ENCODE measurements around the gene LRFN3.

Gene LRFN3

GRCh38 chr19:35943321-35944301, 7.4 kb downstream of the LRFN3 start:
- no peaks in the 10 kb centered on the region for H3K9me3 ChIP-seq
- intact Hi-C loops (cut with DNase I; ENCODE audit: low total_unique reads): no loop called here
- peaks cover 0 to 7% (median under 1%) of the 10 kb centered on the region in 4 donors for H3K4me1 ChIP-seq
- DNase-seq: no peak
- H3K4me3 ChIP-seq: no peak overlapping the region
- H3K27ac ChIP-seq: no peak overlapping the region
- no peak for TF ChIP-seq CTCF (IDR thresholded peaks at IDR 0.05)
- no peaks in the 10 kb centered on the region for H3K27me3 ChIP-seq
- peaks cover 6 to 79% (median 46%) of the 10 kb centered on the region in 3 donors for H3K36me3 ChIP-seq

- intact Hi-C loops (cut with DNase I; ENCODE audit: low total_unique reads): no loop called here
- Histone ChIP-seq H3K9me3 (no peaks in the 10 kb centered on the region), H3K27ac (no peak overlapping the region), H3K4me3 (no peak overlapping the region), H3K36me3 (peaks cover 6 to 70% (median 41%) of the 10 kb centered on the region in 3 donors), H3K27me3 (no peaks in the 10 kb centered on the region), H3K4me1 (no peaks in the 10 kb centered on the region)
- DNase-seq: no peak
- no peak for TF ChIP-seq CTCF (IDR thresholded peaks at IDR 0.05)
Measured at GRCh38 chr19:35944556-35944955, 8.4 kb downstream of the LRFN3 start.

- Histone ChIP-seq H3K36me3 (peaks cover 6 to 63% (median 34%) of the 10 kb centered on the region in 3 donors), H3K27ac (no peak overlapping the region), H3K4me1 (no peaks in the 10 kb centered on the region), H3K4me3 (no peak overlapping the region), H3K27me3 (no peaks in the 10 kb centered on the region), H3K9me3 (no peaks in the 10 kb centered on the region)
- DNase-seq: no peak
- intact Hi-C loops (cut with DNase I; ENCODE audit: low total_unique reads): no loop called here
- no peak for TF ChIP-seq CTCF (IDR thresholded peaks at IDR 0.05)
Measured at GRCh38 chr19:35945121-35945790, 9.1 kb downstream of the LRFN3 start.

- intact Hi-C loops (cut with DNase I; ENCODE audit: low total_unique reads): no loop called here
- H3K27me3 ChIP-seq: no peaks in the 10 kb centered on the region
- no peak overlapping the region for H3K4me3 ChIP-seq
- no peaks in the 10 kb centered on the region for H3K9me3 ChIP-seq
- DNase-seq: no peak
- no peak for TF ChIP-seq CTCF (IDR thresholded peaks at IDR 0.05)
- H3K4me1 ChIP-seq: no peaks in the 10 kb centered on the region
- no peak overlapping the region for H3K27ac ChIP-seq
- peaks cover 6 to 53% (median 25%) of the 10 kb centered on the region in 3 donors for H3K36me3 ChIP-seq
Measured at GRCh38 chr19:35946203-35946602, 10.0 kb downstream of the LRFN3 start.

GRCh38 chr19:35949131-35949530, 13.0 kb downstream of the LRFN3 start:
- no peaks in the 10 kb centered on the region for H3K9me3 ChIP-seq
- TF ChIP-seq CTCF (IDR thresholded peaks at IDR 0.05): no peak
- no peaks in the 10 kb centered on the region for H3K4me1 ChIP-seq
- DNase-seq: no peak
- no peak overlapping the region for H3K27ac ChIP-seq
- H3K27me3 ChIP-seq: no peaks in the 10 kb centered on the region
- intact Hi-C loops (cut with DNase I; ENCODE audit: low total_unique reads): no loop called here
- H3K4me3 ChIP-seq: no peak overlapping the region
- peaks cover 6 to 24% (median 11%) of the 10 kb centered on the region in 3 donors for H3K36me3 ChIP-seq
